ENCODE data around the gene MAMSTR.

MAMSTR gene

DNA sequence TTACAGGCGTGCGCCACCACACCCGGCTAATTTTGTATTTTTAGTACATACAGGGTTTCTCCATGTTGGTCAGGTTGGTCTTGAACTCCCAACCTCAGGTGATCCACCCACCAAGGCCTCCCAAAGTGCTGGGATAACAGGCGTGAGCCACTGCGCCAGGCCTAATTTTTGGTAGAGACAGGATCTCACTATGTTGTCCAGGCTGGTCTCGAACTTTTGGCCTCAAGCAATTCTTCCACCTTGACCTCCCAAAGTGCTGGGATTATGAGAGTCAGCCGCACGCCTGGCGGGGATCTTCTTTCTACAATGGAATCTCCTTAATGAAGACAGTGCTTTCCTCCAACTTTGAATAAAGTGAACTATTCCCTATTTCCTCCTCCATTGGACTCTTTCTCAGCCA, 15.1 kb upstream of the MAMSTR start:
- TF ChIP-seq, protein P1, sequence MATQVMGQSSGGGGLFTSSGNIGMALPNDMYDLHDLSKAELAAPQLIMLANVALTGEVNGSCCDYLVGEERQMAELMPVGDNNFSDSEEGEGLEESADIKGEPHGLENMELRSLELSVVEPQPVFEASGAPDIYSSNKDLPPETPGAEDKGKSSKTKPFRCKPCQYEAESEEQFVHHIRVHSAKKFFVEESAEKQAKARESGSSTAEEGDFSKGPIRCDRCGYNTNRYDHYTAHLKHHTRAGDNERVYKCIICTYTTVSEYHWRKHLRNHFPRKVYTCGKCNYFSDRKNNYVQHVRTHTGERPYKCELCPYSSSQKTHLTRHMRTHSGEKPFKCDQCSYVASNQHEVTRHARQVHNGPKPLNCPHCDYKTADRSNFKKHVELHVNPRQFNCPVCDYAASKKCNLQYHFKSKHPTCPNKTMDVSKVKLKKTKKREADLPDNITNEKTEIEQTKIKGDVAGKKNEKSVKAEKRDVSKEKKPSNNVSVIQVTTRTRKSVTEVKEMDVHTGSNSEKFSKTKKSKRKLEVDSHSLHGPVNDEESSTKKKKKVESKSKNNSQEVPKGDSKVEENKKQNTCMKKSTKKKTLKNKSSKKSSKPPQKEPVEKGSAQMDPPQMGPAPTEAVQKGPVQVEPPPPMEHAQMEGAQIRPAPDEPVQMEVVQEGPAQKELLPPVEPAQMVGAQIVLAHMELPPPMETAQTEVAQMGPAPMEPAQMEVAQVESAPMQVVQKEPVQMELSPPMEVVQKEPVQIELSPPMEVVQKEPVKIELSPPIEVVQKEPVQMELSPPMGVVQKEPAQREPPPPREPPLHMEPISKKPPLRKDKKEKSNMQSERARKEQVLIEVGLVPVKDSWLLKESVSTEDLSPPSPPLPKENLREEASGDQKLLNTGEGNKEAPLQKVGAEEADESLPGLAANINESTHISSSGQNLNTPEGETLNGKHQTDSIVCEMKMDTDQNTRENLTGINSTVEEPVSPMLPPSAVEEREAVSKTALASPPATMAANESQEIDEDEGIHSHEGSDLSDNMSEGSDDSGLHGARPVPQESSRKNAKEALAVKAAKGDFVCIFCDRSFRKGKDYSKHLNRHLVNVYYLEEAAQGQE (IDR thresholded peaks at IDR 0.05; ENCODE audit: insufficient read depth in 1 of 2, low read depth in 2 of 2, low read length in 2 of 2) = no peak
- TF ChIP-seq POLR2AphosphoS5 (IDR thresholded peaks at IDR 0.05; ENCODE audit: low read depth, low read length) (no peak), SIN3A (IDR thresholded peaks at IDR 0.05; ENCODE audit: borderline replicate concordance, insufficient read depth, low read length) (no peak), FOXP2 (optimal IDR thresholded peaks at IDR 0.05; ENCODE audit: borderline replicate concordance, extremely low read depth, extremely low read length, insufficient read depth) (no peak), TAF1 (IDR thresholded peaks at IDR 0.05; ENCODE audit: borderline replicate concordance, insufficient read depth, low read length) (no peak)

DNA sequence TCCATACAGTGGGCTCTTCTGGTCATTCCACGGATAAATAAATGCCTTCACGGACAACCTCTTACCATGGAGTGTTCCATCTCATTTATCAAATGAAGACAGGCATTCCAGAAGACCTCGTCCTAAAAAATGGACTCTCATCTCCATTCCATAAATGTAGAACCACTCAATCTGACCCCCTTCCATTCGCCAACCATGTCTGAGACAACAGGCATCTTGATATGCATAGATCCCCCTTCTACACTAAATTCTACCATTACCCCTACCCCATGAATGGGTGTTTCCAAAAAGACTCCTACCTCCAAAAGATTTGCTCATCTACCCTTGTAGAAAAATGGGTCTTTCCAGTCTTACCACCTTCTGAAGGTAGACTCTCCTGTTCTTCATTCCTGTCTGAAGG, 11.9 kb upstream of the MAMSTR start:
- TF ChIP-seq POLR2AphosphoS5 (IDR thresholded peaks at IDR 0.05; ENCODE audit: low read depth, low read length) (no peak), SIN3A (IDR thresholded peaks at IDR 0.05; ENCODE audit: borderline replicate concordance, insufficient read depth, low read length) (no peak), TAF1 (IDR thresholded peaks at IDR 0.05; ENCODE audit: borderline replicate concordance, insufficient read depth, low read length) (no peak), FOXP2 (optimal IDR thresholded peaks at IDR 0.05; ENCODE audit: borderline replicate concordance, extremely low read depth, extremely low read length, insufficient read depth) (no peak)
- TF ChIP-seq, protein P1 (IDR thresholded peaks at IDR 0.05; ENCODE audit: insufficient read depth in 1 of 2, low read depth in 2 of 2, low read length in 2 of 2) = no peak

DNA sequence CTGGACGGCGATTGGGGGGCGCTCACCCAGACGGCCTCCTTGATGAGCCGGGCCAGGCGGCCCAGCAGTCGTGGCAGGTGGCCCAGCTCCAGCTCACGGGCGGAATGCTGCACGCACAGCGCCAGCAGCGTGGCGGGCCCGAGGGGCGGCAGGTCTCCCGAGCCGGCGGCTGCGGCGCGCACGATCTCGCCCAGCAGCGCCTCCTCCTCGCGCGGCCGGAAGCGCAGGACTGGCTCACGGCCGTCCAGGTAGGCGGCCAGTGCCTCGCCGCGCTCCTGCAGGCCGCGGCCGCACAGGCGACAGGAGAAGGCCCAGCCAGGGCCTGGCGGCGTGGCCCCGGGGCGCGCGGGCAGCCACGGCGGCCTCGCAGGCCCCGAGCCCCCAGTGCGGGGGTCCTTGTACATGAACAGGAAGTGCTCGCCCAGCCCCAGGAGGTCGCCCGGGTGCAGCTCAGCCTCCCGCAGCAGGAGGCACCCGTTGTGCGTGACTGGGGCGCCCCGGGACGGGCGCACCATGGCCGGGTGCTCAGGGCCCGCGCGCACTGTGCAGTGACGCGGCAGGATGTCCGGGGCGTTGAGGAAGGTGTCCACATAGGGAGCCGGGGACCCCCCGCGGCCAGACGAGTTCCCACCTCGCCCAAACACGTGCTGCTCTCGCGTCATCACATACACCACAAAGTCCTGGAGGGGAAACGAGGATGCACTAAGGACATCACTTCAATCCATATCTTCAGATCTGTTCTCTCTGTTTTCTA, 9.6 kb upstream of the MAMSTR start:
- TF ChIP-seq TAF1 (IDR thresholded peaks at IDR 0.05; ENCODE audit: borderline replicate concordance, insufficient read depth, low read length) (no peak), SIN3A (IDR thresholded peaks at IDR 0.05; ENCODE audit: borderline replicate concordance, insufficient read depth, low read length) (no peak), FOXP2 (optimal IDR thresholded peaks at IDR 0.05; ENCODE audit: borderline replicate concordance, extremely low read depth, extremely low read length, insufficient read depth) (no peak), POLR2AphosphoS5 (IDR thresholded peaks at IDR 0.05; ENCODE audit: low read depth, low read length) (no peak)
- TF ChIP-seq, protein P1 (IDR thresholded peaks at IDR 0.05; ENCODE audit: insufficient read depth in 1 of 2, low read depth in 2 of 2, low read length in 2 of 2) = no peak

DNA sequence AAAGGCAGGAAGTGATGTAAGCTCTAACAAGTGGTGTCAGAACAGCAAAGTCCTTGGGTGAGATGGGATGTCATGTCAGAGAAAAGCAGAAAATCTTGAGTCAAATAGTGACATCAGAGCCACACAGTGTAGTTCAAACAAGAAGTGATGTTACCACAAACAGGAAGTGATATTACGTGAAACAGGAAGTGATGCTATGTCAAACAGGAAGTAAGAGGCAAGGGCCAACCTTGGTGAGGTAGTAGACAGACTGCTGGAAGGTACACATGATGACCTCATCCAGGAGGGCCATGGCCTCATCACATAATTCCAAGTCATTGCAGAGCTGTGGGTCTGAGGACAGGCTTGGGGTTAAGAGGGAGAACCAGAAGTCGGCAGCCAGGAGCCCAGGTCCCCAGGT, 7.0 kb upstream of the MAMSTR start:
- no peak for TF ChIP-seq TAF1 (IDR thresholded peaks at IDR 0.05; ENCODE audit: borderline replicate concordance, insufficient read depth, low read length)
- no peak for TF ChIP-seq SIN3A (IDR thresholded peaks at IDR 0.05; ENCODE audit: borderline replicate concordance, insufficient read depth, low read length)
- no peak for TF ChIP-seq FOXP2 (optimal IDR thresholded peaks at IDR 0.05; ENCODE audit: borderline replicate concordance, extremely low read depth, extremely low read length, insufficient read depth)

DNA sequence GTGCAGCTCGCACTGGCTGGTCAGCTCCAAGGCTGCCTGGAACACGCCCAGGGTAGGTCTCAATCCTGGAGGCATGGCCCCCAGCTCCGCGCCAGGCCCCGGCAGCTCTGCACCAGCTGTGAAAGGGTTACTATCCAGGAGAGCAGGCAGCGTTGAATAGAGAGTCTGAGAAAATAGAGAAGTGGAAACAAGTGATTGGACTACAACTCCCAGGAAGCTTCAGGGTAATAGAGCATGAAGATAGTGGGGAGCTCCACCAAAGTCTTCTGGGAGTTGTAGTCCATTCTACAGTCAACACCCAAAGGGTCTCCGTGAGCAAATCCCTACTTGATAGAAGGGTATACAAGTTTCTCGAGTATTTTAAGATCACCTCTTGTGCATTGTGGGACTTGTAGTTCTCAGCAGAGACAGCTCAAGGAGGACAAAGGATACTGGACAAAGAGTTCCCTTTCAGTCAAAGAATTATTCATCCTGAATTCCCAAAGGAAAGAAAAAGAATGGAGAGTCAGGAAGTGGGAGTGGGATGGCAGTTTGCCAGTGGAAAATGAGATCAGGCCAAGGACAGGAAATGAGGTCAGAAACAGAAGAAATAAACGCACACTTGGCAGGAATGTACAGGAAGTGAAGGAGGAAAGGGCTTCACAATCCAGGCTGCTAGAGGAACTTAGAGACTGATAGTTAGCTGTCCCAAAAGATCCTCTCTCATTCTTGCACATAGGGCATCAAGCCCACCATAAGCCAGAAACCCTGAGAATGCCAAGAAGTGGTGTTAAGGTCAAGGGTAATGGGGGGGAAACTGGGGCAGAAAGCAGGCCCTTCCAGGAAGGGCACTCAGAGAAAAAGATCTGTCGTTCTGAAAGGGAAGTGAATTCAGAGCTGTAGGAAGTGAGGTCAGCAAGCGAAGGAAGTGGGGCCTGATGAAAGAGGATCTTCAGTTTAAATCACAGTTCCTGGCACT, 5.5 kb upstream of the MAMSTR start:
- TF ChIP-seq POLR2AphosphoS5 (IDR thresholded peaks at IDR 0.05; ENCODE audit: low read depth, low read length) (0 out of 2 replicates have a peak, but pooled peaks have one; percentile 60), SIN3A (IDR thresholded peaks at IDR 0.05; ENCODE audit: borderline replicate concordance, insufficient read depth, low read length) (no peak; the same call in 1 of the 2 replicates)
- TF ChIP-seq, protein P1 (IDR thresholded peaks at IDR 0.05; ENCODE audit: insufficient read depth in 1 of 2, low read depth in 2 of 2, low read length in 2 of 2) = 0 out of 4 replicates have a peak, but pooled peaks of 1 of the 2 experiments have one; percentile 42

Measured in PFSK-1 (cell line).